ENCODE results near the gene TRNT1.

The TRNT1 gene

GRCh38 chr3:3110749-3111361 is 15.9 kb upstream of the TRNT1 start:
- H3K27me3 ChIP-seq (ENCODE audit: insufficient read depth, low read length, poor library complexity), result no peaks in the 10 kb centered on the region
- H2AFZ ChIP-seq (ENCODE audit: low read depth, low read length), result no peak overlapping the region
- no peak overlapping the region for H3K27ac ChIP-seq (ENCODE audit: low read length)
- H3K79me2 ChIP-seq (ENCODE audit: insufficient read depth, low read length), result no peaks in the 10 kb centered on the region
- H3K4me2 ChIP-seq (ENCODE audit: insufficient read depth, low read length), result no peak overlapping the region
- no peaks in the 10 kb centered on the region for H3K9me3 ChIP-seq (ENCODE audit: insufficient read depth, low read length, severe bottlenecking)
- TF ChIP-seq CTCF (IDR thresholded peaks at IDR 0.05; ENCODE audit: borderline replicate concordance, extremely low read depth, low read length, poor library complexity, severe bottlenecking), result no peak
- no peak for ATAC-seq (ENCODE audit: insufficient read depth, low read depth)
- no peak for DNase-seq
- no peaks in the 10 kb centered on the region for H3K4me1 ChIP-seq (ENCODE audit: insufficient read depth, low read length)
- no peak overlapping the region for H3K4me3 ChIP-seq (ENCODE audit: low read depth in 1 of 2, low read length in 2 of 2)
- H3K9ac ChIP-seq (ENCODE audit: low read depth, low read length), result no peak overlapping the region
- H3K36me3 ChIP-seq (ENCODE audit: insufficient read depth, low read length), result no peaks in the 10 kb centered on the region
- H4K20me1 ChIP-seq (ENCODE audit: insufficient read depth, low read length), result no peaks in the 10 kb centered on the region

- Histone ChIP-seq H3K36me3 (ENCODE audit: insufficient read depth, low read length) (no peaks in the 10 kb centered on the region), H3K9me3 (ENCODE audit: insufficient read depth, low read length, severe bottlenecking) (no peaks in the 10 kb centered on the region), H3K4me2 (ENCODE audit: insufficient read depth, low read length) (no peak overlapping the region), H3K9ac (ENCODE audit: low read depth, low read length) (no peak overlapping the region), H2AFZ (ENCODE audit: low read depth, low read length) (no peak overlapping the region), H3K4me3 (ENCODE audit: low read depth in 1 of 2, low read length in 2 of 2) (no peak overlapping the region), H4K20me1 (ENCODE audit: insufficient read depth, low read length) (no peaks in the 10 kb centered on the region), H3K27ac (ENCODE audit: low read length) (no peak overlapping the region), H3K4me1 (ENCODE audit: insufficient read depth, low read length) (no peaks in the 10 kb centered on the region), H3K79me2 (ENCODE audit: insufficient read depth, low read length) (no peaks in the 10 kb centered on the region), H3K27me3 (ENCODE audit: insufficient read depth, low read length, poor library complexity) (no peaks in the 10 kb centered on the region)
- ATAC-seq (ENCODE audit: insufficient read depth, low read depth) (no peak), DNase-seq (no peak)
- TF ChIP-seq EZH2 (IDR thresholded peaks at IDR 0.05; ENCODE audit: borderline replicate concordance, low read depth, low read length, severe bottlenecking) (no peak), CTCF (IDR thresholded peaks at IDR 0.05; ENCODE audit: borderline replicate concordance, extremely low read depth, low read length, poor library complexity, severe bottlenecking) (no peak)
Measured at GRCh38 chr3:3113042-3113709, 13.6 kb upstream of the TRNT1 start.

GRCh38 chr3:3117651-3118050 is 9.1 kb upstream of the TRNT1 start:
- Histone ChIP-seq H3K27ac (ENCODE audit: low read length) (no peak overlapping the region), H3K27me3 (ENCODE audit: insufficient read depth, low read length, poor library complexity) (no peaks in the 10 kb centered on the region), H3K79me2 (ENCODE audit: insufficient read depth, low read length) (no peaks in the 10 kb centered on the region), H3K9ac (ENCODE audit: low read depth, low read length) (no peak overlapping the region), H3K4me2 (ENCODE audit: insufficient read depth, low read length) (no peak overlapping the region), H3K4me3 (ENCODE audit: low read depth in 1 of 2, low read length in 2 of 2) (no peak overlapping the region), H3K36me3 (ENCODE audit: insufficient read depth, low read length) (no peaks in the 10 kb centered on the region), H3K9me3 (ENCODE audit: insufficient read depth, low read length, severe bottlenecking) (no peaks in the 10 kb centered on the region), H4K20me1 (ENCODE audit: insufficient read depth, low read length) (no peaks in the 10 kb centered on the region), H2AFZ (ENCODE audit: low read depth, low read length) (no peak overlapping the region), H3K4me1 (ENCODE audit: insufficient read depth, low read length) (no peaks in the 10 kb centered on the region)
- TF ChIP-seq EZH2 (IDR thresholded peaks at IDR 0.05; ENCODE audit: borderline replicate concordance, low read depth, low read length, severe bottlenecking) (no peak), CTCF (IDR thresholded peaks at IDR 0.05; ENCODE audit: borderline replicate concordance, extremely low read depth, low read length, poor library complexity, severe bottlenecking) (no peak)
- no peak for ATAC-seq (ENCODE audit: insufficient read depth, low read depth)
- no peak for DNase-seq
